Measurements from ENCODE around the gene GSTM5.
"Not testable (repeated sequence)": the region's sequence is repeated elsewhere in the genome, so short reads cannot be mapped to it uniquely, and the experiment has no call there.

The GSTM5 gene

GRCh38 chr1:109762821-109763645 lies 51.0 kb downstream of the GSTM5 start:
- peak; percentile 73 for DNase-seq

- no peak for DNase-seq
These were observed 51.8 kb downstream of the GSTM5 start, which contains the start of gene EPS8L3 for GRCh38 chr1:109763646-109764415. EPS8L3 (minus strand) TSS chr1:109763923; CDS start chr1:109761749, 2,174 bp downstream.

GRCh38 chr1:109764561-109765482 lies 52.8 kb downstream of the GSTM5 start:
- no peak for DNase-seq

GRCh38 chr1:109765483-109765815 lies 53.4 kb downstream of the GSTM5 start:
- no peak for DNase-seq

- DNase-seq = no peak
These were observed 54.0 kb downstream of the GSTM5 start for GRCh38 chr1:109765896-109766615.

GRCh38 chr1:109766991-109767636 lies 55.1 kb downstream of the GSTM5 start:
- DNase-seq = not testable (repeated sequence)

All from EL (cell line).